GM19193 (cell line): Measurements from ENCODE around the gene RNASEH2B.

Source experiments
- POLR2A ChIP-seq: IDR thresholded peaks from 4 replicates; pipeline ENCODE4 v1.6.1; 2011; ENCODE audit not compliant: insufficient read depth, insufficient read length; ENCODE audit errors: extremely low read depth

Gene RNASEH2B, protein sequence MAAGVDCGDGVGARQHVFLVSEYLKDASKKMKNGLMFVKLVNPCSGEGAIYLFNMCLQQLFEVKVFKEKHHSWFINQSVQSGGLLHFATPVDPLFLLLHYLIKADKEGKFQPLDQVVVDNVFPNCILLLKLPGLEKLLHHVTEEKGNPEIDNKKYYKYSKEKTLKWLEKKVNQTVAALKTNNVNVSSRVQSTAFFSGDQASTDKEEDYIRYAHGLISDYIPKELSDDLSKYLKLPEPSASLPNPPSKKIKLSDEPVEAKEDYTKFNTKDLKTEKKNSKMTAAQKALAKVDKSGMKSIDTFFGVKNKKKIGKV

DNA sequence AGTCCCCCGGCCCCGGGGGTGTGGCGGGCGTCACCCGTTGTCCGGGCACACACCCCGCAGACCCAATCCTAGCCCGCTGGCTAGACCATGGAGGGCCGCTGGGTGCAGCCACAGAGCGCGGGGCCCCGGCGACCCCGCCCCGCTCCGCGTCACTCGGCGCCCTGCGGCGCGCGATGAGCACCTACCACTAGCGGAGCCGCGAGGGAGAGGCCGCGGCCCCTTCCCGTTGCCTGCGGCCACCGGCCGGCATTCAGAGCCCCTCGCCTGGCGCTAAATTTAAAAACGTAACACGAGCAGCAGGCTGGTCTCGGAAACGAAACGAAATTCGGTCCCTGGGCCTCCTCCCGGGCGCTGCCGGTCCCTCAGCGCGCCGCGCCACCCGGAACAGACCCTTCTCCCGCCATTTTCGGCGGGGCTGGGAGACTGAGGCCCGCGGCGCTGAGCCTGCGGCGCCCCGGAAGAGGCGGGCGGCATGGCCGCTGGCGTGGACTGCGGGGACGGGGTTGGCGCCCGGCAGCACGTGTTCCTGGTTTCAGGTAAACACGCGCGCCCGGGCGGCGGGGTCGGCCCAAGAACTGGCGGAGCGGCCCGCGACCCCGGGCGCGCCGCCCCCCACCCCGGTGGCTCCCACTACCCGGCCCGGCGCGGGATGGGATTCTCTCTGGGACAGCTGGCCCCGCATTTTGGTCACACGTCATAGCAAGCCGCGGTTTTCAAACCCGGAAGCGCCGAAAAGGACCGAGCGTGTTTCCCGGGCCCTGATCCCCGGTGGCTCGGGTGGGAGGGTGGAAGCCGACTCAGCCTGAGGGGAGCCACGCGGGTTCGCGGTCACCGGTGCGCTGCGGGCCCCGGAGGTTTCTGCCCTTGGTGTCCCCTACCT is at the start of gene RNASEH2B:
Gene RNASEH2B, plus strand, starts transcription at position 187 of the 880 bp plus-strand sequence. Its CDS starts 286 bp downstream, at position 473.
- TF ChIP-seq POLR2A = peak; percentile 85

DNA sequence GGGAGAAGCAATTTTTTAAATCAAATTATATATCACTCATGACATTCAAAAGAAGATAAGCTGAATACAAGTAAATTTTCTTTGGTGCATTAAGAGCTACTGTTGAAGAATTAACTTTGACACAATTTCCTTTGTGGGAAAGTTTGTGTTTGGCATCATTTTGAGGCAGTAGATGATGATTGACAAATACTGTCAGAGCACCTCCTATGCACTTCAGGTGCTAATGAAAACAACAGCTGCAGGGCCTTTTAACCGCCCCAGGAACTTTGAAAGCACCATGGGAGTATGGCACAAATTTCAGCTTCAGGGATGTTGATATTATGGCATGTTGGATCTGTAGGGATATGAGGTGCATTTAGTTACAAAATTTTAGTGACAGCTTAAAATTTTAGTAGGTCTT is 45.1 kb upstream of the RNASEH2B start:
- no peak for TF ChIP-seq POLR2A

DNA sequence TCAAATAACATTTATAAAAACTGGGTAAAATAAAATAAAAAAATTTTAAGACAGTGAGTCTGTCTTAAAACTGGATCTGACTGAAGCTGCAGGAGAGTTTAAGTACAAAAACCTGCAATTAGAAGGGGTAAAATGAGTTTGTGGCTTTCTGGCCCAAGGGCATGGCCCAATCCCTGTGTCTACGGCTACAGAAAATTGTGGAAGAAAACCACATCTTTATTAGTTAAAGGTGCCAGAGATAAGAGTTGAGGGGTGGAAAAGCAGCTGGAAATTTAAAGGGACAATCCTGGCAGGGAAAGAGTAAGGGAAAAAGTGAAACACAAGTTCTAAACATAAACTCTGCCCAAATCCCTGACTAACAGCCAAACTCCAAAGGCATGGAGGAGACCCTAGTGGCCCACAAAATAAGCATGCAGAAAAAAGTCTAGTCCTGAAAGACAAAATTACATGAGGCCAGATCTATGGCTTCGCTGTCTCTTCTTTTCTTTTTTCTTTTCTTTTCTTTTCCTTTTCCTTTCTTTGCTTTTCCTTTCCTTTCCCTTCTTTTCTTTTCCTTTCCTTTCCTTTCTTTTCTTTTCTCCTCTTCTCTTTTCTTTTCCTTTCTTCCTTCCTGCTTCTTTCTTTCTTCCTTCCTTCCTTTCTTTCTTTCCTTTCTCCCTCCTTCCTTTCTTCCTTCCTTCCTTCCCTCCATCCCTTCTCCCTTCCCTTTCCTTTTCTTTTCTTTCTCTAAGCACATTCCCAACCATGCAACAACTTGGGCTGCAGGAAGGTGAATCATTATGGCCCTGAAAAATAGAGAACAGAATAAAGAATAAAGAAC is 42.6 kb upstream of the RNASEH2B start:
- no peak for TF ChIP-seq POLR2A

DNA sequence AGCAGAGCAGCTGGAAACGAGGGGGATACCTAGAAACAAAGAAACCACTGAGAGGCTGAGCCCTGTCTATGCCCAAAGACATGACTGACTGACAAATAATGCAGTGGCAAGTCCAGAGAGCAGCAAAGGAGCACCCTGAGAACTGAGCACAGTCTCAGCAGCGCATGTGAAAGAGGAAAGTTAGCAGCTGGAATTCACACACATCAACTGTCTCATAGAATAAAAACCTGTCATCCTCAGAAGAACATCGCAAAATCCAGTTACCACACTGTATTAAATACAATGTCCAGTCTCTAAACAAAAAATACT is 42.0 kb upstream of the RNASEH2B start:
- no peak for TF ChIP-seq POLR2A

DNA sequence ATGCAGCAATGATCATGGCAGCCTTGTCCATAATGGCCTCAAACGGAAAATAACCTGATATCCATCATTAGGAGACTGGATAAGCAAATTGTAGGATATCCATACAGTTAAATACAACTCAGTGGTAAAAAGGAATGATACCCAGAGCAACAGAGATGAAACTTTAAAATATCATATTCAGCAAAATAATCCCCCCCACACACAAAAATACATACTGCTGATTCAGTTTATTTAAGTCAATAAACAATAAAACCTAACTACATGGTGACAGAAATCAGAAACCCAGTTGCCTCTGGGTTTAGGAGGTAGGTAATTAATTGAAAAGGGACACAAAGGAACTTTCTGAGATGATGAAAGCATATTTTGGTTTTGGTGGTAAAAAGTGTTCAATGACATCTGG is 38.2 kb upstream of the RNASEH2B start:
- no peak for TF ChIP-seq POLR2A

GRCh38 chr13:50873467-50873866 is 36.1 kb upstream of the RNASEH2B start:
- TF ChIP-seq POLR2A = no peak

DNA sequence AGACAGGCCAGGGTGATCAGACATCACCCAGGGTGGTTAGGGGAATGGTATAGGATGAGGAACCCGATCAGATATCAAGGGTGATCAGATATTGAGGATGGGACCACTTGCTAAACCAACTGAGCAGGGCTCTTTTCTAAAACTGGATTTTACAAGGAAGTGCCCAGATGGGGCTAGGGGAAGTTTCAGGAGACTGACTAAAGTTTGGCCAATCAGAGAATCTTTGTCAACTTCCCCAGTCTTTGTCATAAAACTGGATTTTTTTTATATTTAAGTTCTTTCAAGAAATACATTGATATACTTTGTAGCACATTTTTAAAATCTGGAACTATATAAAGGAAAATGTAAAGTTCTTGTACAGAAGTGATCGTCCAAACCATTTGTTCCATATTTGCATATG is 35.6 kb upstream of the RNASEH2B start:
- no peak for TF ChIP-seq POLR2A

DNA sequence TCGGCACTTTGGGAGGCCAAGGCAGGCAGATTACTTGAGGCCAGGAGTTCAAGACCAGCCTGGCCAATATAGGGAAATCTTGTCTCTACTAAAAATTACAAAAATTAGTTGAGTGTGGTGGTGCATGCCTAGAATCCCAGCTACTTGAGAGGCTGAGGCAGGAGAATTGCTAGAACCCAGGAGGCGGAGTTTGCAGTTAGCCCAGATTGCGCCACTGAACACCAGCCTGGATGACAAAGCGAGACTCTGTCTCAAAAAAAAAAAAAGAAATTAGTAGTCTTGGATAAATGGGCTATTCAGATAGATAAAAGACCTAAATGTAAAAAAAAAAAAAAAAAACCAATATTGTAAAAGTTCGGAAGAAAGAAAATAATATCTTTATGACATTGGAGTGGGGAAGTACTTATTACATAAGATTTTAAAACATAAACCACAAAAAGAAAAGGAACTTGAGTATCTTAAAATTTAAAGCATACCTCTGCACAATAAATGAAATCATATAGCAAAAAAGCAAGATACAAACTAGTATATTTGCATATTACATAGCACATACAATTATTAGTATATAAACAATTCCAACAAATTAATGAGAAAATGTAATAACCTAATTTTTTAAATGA is 26.7 kb upstream of the RNASEH2B start:
- no peak for TF ChIP-seq POLR2A

- TF ChIP-seq POLR2A = no peak
Measured at GRCh38 chr13:50883728-50884127, 25.9 kb upstream of the RNASEH2B start.

DNA sequence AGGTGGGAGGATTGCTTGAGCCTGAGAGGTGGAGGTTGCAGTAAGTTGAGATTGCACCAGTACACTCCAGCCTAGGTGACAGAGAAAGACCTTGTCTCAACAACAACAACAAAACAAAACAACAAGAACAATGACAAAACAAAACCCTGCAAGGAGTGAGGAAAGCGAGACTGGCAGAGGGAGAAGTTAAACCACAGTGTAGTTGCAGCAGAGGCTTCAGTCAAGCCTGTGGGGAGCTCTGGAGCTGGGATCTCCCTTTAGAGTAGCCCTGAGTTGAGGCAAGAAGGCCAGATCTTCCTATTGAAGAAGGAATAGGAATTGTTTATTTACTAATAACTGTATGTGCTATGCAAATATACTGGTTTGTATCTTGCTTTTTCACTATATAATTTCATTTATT is 25.3 kb upstream of the RNASEH2B start:
- no peak for TF ChIP-seq POLR2A

DNA sequence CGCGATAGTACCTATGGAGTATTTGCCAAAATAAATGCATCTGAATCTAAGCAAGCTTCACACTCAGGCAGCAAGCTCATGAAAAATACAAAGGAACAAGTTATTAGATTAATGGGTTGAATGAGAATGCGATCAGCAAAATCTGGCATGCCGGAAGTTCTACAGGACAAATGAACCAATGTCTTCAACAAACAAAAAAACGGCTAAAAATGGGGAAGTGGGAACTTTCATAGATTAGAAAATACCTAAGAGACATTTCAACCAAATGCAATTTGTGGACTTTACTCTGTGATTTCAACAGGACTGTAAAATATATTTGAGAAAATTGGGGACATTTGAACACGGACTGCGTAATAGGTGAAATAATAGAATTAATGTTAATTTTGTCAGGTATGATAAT is 22.4 kb upstream of the RNASEH2B start:
- no peak for TF ChIP-seq POLR2A

DNA sequence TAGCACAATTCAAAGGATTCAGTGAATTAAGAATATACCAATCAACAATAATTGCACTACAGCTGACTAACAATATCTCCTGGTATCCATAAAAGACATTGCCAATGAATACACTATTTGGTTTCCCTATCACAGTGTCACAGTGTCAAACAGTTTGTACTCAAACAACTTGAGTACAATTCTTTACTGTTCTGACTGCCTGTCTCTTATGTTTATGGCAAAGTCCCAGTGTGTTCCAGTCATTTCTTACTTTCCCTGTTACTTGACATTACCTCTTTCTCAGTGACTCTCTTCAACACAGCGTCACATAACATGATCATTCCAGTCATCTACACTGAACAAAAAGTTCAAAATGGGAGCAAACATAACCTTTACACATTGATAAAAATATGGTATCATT is 21.2 kb upstream of the RNASEH2B start:
- TF ChIP-seq POLR2A = no peak

- TF ChIP-seq POLR2A = no peak
Measured at GRCh38 chr13:50889317-50889716, 20.3 kb upstream of the RNASEH2B start.

DNA sequence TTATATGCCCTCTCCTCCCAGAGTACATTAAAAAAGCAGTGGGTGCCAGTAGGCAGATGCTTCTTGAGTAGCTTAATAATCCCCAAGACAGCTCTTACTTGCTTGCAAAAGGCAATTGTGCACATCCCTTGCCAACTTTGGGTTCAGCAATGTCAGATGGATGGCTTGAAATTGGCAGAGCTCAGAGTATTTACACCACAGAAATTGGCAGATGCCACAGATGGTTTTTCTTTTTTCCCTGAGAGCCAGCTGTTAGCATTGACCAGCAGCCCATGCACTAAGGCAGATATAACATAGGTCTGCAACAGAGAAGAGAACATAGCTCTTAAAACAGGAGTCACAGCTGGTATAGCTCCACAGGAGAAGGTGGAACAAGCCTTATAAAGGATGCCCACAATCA is 18.4 kb upstream of the RNASEH2B start:
- no peak for TF ChIP-seq POLR2A
